Osteocyte (in vitro differentiated cells): ENCODE data around the gene IRF7. TPM values are rescaled to one million over a fixed set of nuclear protein-coding genes. Genes with fewer than 3 reads are reported as not detected.

Experiments used
- DNase-seq: peaks from one replicate; pipeline ENCODE4 v3.0.0; 2021; ENCODE audit warnings: mixed read lengths; ENCODE audit not compliant: unreplicated experiment; ENCODE audit errors: extremely low spot score
- H3K27ac Mint-ChIP-seq: one replicate; pipeline ENCODE4 v1.8.0; 2021; ENCODE audit warnings: mild to moderate bottlenecking, mixed read lengths; ENCODE audit not compliant: unreplicated experiment
- H3K27me3 Mint-ChIP-seq: one replicate; pipeline ENCODE4 v1.8.0; 2021; ENCODE audit warnings: mixed read lengths; ENCODE audit not compliant: unreplicated experiment
- H3K36me3 Mint-ChIP-seq: one replicate; pipeline ENCODE4 v1.8.0; 2021; ENCODE audit warnings: mixed read lengths; ENCODE audit not compliant: unreplicated experiment
- H3K4me1 Mint-ChIP-seq: one replicate; pipeline ENCODE4 v1.8.0; 2021; ENCODE audit warnings: mixed read lengths; ENCODE audit not compliant: unreplicated experiment
- H3K4me3 Mint-ChIP-seq: one replicate; pipeline ENCODE4 v1.8.0; 2021; ENCODE audit warnings: mild to moderate bottlenecking, moderate library complexity, mixed read lengths; ENCODE audit not compliant: unreplicated experiment
- H3K9me3 Mint-ChIP-seq: one replicate; pipeline ENCODE4 v1.8.0; 2021; ENCODE audit warnings: mixed read lengths; ENCODE audit not compliant: unreplicated experiment
- CTCF ChIP-seq: fragments of 200-600 bp; sonication (generic); IDR thresholded peaks from 2 replicates; pipeline ENCODE4 v1.5.0; 2021; ENCODE audit warnings: antibody characterized with exemption, mild to moderate bottlenecking, moderate library complexity
- total RNA-seq: library from RNA; stranded (reverse); gene quantifications from 2 replicates; pipeline ENCODE4 v1.2.1, GENCODE V29; 2021

The IRF7 gene
- total RNA-seq, 1 donor from 2014 or later = 15.4 TPM

- no peak for DNase-seq
- Mint-ChIP-seq H3K4me3 (no peak overlapping the region), H3K27me3 (no peaks in the 10 kb centered on the region), H3K4me1 (peaks cover 2% of the 10 kb centered on the region), H3K27ac (no peak overlapping the region), H3K36me3 (peaks cover 39% of the 10 kb centered on the region), H3K9me3 (no peaks in the 10 kb centered on the region)
- no peak for TF ChIP-seq CTCF
Observed at GRCh38 chr11:587978-588380, 27.8 kb downstream of the IRF7 start.

GRCh38 chr11:587546-587945, 28.2 kb downstream of the IRF7 start:
- no peaks in the 10 kb centered on the region for H3K27me3 Mint-ChIP-seq
- H3K27ac Mint-ChIP-seq = no peak overlapping the region
- no peak for DNase-seq
- H3K4me1 Mint-ChIP-seq = peaks cover 2% of the 10 kb centered on the region
- peaks cover 36% of the 10 kb centered on the region for H3K36me3 Mint-ChIP-seq
- TF ChIP-seq CTCF = no peak
- H3K4me3 Mint-ChIP-seq = no peak overlapping the region
- H3K9me3 Mint-ChIP-seq = no peaks in the 10 kb centered on the region

- Mint-ChIP-seq H3K27ac (no peak overlapping the region), H3K4me3 (no peak overlapping the region), H3K27me3 (no peaks in the 10 kb centered on the region), H3K36me3 (peaks cover 35% of the 10 kb centered on the region), H3K9me3 (no peaks in the 10 kb centered on the region), H3K4me1 (peaks cover 2% of the 10 kb centered on the region)
- TF ChIP-seq CTCF = no peak
- no peak for DNase-seq
Observed at GRCh38 chr11:586376-587316, 29.1 kb downstream of the IRF7 start.

- Mint-ChIP-seq H3K27ac (no peak overlapping the region), H3K36me3 (peaks cover 26% of the 10 kb centered on the region), H3K4me1 (peaks cover 9% of the 10 kb centered on the region), H3K9me3 (no peaks in the 10 kb centered on the region), H3K27me3 (no peaks in the 10 kb centered on the region), H3K4me3 (no peak overlapping the region)
- TF ChIP-seq CTCF = no peak
- no peak for DNase-seq
Observed at GRCh38 chr11:584287-584686, 31.5 kb downstream of the IRF7 start.

- Mint-ChIP-seq H3K4me1 (peaks cover 27% of the 10 kb centered on the region), H3K27me3 (no peaks in the 10 kb centered on the region), H3K36me3 (peaks cover 13% of the 10 kb centered on the region), H3K9me3 (no peaks in the 10 kb centered on the region), H3K4me3 (no peak overlapping the region), H3K27ac (no peak overlapping the region)
- TF ChIP-seq CTCF = no peak
- no peak for DNase-seq
Observed at GRCh38 chr11:581752-582151, 34.0 kb downstream of the IRF7 start.
